NCI-H1436 (cell line): Measurements from ENCODE around the gene GRB2.
A peak's percentile ranks its signal among the peaks of the same experiment; 100 is the strongest.
"Not testable (repeated sequence)": the region's sequence is repeated elsewhere in the genome, so short reads cannot be mapped to it uniquely, and the experiment has no call there.

ENCODE experiments used
- DNase-seq: peaks from one replicate; lab custom pipeline; 2025; lab: John Stamatoyannopoulos, UW

Gene GRB2

GRCh38 chr17:75405365-75406221 is at the start of gene GRB2:
Gene GRB2, minus strand, starts transcription at chr17:75405678. Its CDS starts 12,050 bp downstream, at chr17:75393628.
- DNase-seq, result peak; percentile 99

GRCh38 chr17:75454672-75455071 is 49.2 kb upstream of the GRB2 start:
- not testable (repeated sequence) for DNase-seq

- DNase-seq, result no peak
Measured at GRCh38 chr17:75454193-75454592, 48.7 kb upstream of the GRB2 start.

- no peak for DNase-seq
Measured at GRCh38 chr17:75450270-75450669, 44.8 kb upstream of the GRB2 start.

- no peak for DNase-seq
Measured at GRCh38 chr17:75447951-75448856, 42.7 kb upstream of the GRB2 start.

GRCh38 chr17:75445896-75446295 is 40.4 kb upstream of the GRB2 start:
- not testable (repeated sequence) for DNase-seq

GRCh38 chr17:75445296-75445695 is 39.8 kb upstream of the GRB2 start:
- DNase-seq, result no peak

- DNase-seq, result no peak
Measured at GRCh38 chr17:75442168-75443103, 37.0 kb upstream of the GRB2 start.

- no peak for DNase-seq
Measured at GRCh38 chr17:75440738-75441448, 35.4 kb upstream of the GRB2 start.

- DNase-seq, result no peak
Measured at GRCh38 chr17:75439287-75439686, 33.8 kb upstream of the GRB2 start.

GRCh38 chr17:75437404-75437803 is 31.9 kb upstream of the GRB2 start:
- DNase-seq, result not testable (repeated sequence)

GRCh38 chr17:75434433-75434832 is 29.0 kb upstream of the GRB2 start:
- DNase-seq, result not testable (repeated sequence)

- DNase-seq, result no peak
Measured at GRCh38 chr17:75433218-75433783, 27.8 kb upstream of the GRB2 start.

- no peak for DNase-seq
Measured at GRCh38 chr17:75430159-75430974, 24.9 kb upstream of the GRB2 start.

GRCh38 chr17:75428543-75429469 is 23.3 kb upstream of the GRB2 start:
- DNase-seq, result no peak

GRCh38 chr17:75418531-75418930 is 13.1 kb upstream of the GRB2 start:
- DNase-seq, result no peak

- DNase-seq, result no peak
Measured at GRCh38 chr17:75417054-75417580, 11.6 kb upstream of the GRB2 start.

GRCh38 chr17:75416006-75416405 is 10.5 kb upstream of the GRB2 start:
- no peak for DNase-seq
